SKM-1 treated with dmso at 0.1 percent for 144 hours (cell line): Measurements from ENCODE around the gene RNF167.

ENCODE experiments used
- DNase-seq: peaks from one replicate; lab custom pipeline; 2025; ENCODE audit not compliant: unreplicated experiment; lab: John Stamatoyannopoulos, UW

Gene RNF167

GRCh38 chr17:4939796-4940554 lies at the start of gene RNF167, which contains the start of gene SLC25A11:
TSS of gene RNF167 (plus strand) at chr17:4940268. CDS start at chr17:4940910, 642 bp downstream.
TSS of gene SLC25A11 (minus strand) at chr17:4940046. CDS start at chr17:4939910, 136 bp downstream.
- peak; percentile 93 for DNase-seq

GRCh38 chr17:4891411-4892410 lies 48.4 kb upstream of the RNF167 start:
- DNase-seq = no peak

DNA sequence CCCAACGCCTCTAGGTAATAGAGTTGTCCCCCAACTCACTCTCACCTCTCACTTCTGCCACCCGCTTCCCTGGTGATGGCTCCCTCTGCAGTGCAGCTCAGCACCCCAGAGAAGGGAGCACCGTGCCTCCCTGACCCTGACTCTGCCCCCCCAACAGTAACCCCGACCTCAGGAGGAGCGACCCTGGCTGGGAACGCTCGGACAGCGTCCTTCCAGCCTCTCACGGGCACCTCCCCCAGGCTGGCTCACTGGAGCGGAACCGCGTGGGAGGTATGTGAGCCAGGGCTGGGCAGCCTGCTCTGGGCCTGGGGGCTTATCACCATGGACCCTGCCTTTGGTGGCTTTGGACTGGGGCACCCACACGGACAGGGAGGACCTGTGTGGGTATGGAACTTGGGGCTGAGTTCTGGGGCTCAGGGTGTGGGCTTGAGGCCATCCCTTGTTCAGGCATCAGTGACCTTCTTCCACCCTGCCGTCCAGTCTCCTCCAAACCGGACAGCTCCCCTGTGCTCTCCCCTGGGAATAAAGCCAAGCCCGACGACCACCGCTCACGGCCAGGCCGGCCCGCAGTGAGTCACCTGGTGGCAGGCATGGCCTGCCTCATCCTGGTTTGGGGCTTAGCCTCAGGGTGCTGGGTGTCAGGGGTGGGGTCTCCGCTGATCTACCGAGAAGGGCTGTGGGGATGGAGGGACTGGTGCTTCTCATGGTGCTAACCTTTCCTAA lies 47.4 kb upstream of the RNF167 start:
- no peak for DNase-seq

- DNase-seq = no peak
Measured at GRCh38 chr17:4893272-4893671, 46.8 kb upstream of the RNF167 start.

DNA sequence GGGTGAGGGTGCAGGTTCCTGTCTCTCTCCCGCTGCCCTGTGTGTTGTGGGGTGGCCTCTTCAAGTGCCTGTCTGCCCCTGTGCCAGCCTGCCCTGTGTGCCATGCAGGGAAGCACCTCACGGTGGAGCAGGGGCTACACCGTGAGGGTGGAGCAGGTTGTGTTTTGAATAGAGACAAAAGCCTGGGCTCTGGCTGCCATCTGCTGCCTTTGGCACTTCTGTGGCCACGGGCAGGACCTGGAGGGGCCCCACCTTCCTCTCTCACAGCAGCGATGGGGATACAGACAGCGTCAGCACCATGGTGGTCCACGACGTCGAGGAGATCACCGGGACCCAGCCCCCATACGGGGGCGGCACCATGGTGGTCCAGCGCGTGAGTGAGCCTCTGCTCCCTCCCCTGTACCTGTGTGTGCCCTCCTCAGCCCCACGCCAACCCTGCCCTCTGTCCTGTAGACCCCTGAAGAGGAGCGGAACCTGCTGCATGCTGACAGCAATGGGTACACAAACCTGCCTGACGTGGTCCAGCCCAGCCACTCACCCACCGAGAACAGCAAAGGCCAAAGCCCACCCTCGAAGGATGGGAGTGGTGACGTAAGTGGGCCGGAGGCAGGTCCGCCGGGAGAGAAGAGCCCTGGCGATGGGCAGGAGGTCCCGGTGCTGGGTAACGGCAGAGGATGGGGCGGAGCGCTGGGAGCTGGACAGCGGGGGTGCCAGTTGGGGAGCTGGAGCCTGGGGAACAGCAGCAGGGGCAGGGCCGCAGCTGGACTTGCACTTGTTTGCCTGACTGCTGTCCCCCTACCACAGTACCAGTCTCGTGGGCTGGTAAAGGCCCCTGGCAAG lies 46.1 kb upstream of the RNF167 start:
- no peak for DNase-seq

DNA sequence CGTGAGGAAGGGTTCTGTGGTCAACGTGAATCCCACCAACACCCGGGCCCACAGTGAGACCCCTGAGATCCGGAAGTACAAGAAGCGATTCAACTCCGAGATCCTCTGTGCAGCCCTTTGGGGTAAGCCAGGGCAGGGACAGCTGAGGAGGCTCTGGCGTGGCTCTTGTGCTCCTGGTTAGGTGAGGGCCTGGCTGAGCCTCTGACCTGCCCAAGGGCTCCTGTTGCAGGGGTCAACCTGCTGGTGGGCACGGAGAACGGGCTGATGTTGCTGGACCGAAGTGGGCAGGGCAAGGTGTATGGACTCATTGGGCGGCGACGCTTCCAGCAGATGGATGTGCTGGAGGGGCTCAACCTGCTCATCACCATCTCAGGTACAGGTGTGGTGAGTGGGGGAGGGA lies 44.9 kb upstream of the RNF167 start:
- DNase-seq = no peak

- no peak for DNase-seq
Measured at GRCh38 chr17:4895657-4896331, 44.3 kb upstream of the RNF167 start.

DNA sequence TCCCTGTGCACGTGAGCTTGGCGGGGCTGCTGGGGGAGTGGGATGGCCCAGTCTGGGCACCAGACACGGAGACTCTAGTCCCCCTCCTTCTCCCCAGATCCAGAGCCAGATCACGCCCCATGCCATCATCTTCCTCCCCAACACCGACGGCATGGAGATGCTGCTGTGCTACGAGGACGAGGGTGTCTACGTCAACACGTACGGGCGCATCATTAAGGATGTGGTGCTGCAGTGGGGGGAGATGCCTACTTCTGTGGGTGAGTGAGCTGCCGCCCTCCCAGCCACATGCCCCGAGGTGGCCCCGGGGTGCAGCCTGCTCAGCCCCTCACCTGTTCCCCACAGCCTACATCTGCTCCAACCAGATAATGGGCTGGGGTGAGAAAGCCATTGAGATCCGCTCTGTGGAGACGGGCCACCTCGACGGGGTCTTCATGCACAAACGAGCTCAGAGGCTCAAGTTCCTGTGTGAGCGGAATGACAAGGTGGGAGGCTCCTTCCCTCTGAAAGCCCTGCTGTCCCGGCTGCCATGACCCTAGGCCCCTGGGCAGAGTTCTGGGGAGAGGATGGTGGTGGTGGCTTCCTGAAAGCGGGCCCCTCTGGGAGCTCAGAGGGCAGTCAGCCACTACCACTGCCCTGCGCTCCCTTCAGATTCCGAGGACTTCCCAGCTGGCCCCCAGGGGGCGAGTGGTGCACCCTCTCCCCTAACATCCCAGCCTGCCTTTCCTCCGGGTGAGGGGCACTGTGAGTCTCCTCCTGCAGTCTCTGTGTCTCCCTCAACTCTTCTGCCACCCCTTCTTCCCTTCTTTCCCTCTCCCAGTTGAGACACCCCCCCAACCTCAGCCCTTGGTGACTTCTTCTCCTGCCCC lies 43.5 kb upstream of the RNF167 start:
- DNase-seq = no peak

GRCh38 chr17:4897198-4897687 lies 42.8 kb upstream of the RNF167 start:
- no peak for DNase-seq

- DNase-seq = no peak
Measured at GRCh38 chr17:4897785-4898184, 42.3 kb upstream of the RNF167 start.

DNA sequence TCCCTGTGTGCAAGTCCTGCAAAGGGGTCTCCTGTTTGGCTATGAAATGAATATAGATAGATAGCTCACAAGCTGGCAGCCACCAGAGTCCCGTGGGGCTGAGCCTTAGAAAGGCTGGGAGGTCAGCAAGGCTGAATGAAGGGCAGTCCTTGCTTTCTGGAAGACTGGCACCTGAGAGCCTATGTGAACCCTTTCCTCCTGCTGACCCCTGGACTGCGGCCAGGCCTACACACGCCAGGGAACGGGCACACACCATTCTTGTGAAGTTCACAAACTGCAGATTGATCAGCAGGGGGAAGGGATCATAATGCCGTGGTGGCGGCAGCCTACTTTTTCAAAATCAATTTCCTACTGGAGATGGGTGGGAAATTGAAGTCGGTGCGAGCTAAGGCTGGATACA lies 41.7 kb upstream of the RNF167 start:
- DNase-seq = no peak

GRCh38 chr17:4898927-4899326 lies 41.1 kb upstream of the RNF167 start:
- no peak for DNase-seq

DNA sequence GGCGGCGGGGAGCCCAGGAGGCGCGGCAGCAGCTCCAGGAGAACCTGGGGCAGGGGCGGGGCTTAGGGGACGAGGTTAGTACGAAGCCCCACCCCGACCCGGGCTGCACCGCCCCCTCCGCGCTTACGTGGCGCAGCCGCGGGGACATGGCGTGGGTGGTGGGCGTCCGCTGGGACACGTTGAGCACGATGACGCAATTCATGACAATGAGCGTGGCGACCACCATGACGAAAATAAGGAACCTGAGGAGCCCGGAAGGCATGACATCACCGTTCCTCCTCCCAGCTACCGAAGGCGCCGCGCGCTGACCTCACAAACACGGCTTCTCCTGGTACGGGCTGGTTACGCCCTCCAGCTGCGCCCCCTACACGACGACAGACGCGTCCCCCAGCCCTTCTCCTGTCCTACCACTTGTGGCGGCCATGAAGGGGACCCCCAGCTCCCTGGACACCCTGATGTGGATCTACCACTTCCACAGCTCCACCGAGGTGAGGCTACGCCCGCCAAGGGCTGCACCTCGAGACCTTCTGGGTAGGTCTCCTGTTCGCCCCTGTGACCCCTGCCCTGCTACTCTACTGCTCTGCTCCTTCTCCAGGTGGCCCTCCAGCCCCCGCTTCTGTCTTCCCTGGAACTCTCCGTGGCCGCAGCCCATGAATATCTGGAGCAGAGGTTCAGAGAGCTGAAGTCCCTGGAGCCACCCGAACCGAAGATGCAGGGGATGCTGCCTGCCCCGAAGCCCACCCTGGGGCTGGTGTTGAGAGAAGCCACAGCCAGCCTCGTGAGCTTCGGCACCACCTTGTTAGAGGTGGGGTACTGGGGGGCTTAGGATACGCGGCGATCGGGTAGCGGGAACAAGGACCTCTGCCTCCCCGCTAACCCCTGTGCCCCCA lies 40.5 kb upstream of the RNF167 start, which contains the start of gene C17orf107:
C17orf107 (plus strand) TSS at position 196 of the 890 bp plus-strand sequence; CDS start at position 423, 227 bp downstream.
- DNase-seq = no peak

DNA sequence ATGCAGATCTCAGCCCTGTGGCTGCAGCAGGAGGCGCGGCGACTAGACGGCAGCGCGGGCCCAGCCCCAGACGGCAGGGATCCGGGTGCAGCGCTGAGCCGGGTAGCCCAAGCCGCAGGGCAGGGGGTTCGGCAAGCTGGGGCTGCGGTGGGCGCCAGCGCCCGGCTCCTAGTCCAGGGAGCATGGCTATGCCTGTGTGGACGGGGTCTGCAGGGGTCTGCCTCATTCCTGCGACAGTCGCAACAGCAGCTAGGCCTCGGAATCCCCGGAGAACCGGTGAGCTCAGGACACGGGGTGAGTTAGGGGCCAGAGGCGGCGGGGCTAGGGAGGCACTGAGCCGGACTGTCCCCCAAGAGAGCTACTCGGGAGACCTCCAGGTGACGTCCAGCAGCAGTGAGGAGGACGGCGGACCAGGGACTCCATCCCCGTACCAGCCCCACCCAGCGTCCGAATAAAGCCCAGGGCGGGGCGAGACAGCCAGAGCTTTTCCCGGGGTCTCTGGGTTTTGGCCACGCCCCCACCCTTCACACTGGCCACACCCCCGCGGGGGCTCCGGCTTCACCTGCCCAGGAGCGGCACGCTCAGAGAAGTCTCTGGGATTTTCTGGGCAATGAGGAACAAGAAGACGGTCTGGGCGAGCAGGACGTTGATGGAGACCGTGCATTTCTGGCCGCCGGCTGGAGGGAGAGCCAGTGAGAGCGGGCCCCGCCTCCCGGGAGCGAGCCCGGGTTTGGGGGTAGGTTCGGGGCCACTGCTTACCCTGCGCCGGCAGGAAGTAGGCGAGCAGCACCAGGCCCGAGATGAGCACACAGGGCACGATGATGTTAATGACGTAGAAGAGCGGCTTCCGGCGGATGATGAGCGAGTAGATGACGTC lies 39.6 kb upstream of the RNF167 start:
- no peak for DNase-seq

- no peak for DNase-seq
Measured at GRCh38 chr17:4901108-4901647, 38.9 kb upstream of the RNF167 start.

DNA sequence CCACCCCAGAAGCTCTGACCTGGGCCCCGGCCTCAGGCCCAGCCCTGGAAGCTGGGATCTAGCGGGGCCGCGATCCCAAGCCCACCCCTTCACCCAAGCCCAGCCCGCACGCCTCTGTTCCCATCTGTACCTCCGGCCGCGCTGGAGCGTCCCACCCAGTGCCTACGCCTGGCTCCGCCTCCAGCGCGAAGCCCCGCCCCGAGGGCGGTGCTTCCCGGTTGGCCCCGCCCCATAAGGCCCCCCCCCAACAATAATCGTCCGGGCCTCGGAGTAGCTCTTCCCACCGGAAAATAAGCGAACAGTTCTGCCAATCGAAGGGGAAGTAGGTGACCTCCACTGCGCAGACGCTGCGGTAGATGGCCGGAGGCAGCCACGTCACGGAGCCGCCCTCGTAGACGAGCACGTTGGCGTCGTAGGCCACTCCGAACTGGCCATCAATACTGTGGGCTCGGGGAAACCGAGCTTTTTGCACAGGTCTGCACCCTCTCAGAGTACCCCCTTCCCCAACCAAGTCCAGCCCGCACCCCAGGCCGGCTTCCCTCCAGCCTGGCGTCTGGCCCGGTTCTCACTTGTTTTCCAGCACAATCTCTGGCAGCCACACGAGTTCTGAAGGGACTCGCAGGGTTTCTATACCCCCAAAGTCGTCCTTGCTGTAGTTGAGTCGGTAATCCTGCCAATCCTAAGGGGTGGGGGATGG lies 38.3 kb upstream of the RNF167 start:
- DNase-seq = no peak
